A549 treated with dexamethasone at 1 μM for 4 hours (cell line): ENCODE data around the gene SCPEP1. TPM values are rescaled to one million over a fixed set of nuclear protein-coding genes. Genes with fewer than 3 reads are reported as not detected.

Source experiments
- total RNA-seq: library from RNA; stranded (reverse); fragments of 200-300 nt; extraction: Qiagen RNA extraction; gene quantifications from 5 replicates; pipeline ENCODE4 v1.2.3, GENCODE V29; 2022

SCPEP1 gene
- total RNA-seq = 35.8 to 42.5 TPM (median 36.3 TPM) in 5 replicates

GRCh38 chr17:56977673-56978395 is at the start of gene SCPEP1:
SCPEP1 (plus strand) TSS chr17:56978131; CDS start chr17:56978160, 29 bp downstream.

GRCh38 chr17:56960596-56961538 is 17.1 kb upstream of the SCPEP1 start, which contains the start of gene COIL:
COIL (minus strand) TSS chr17:56961050; CDS start chr17:56961019, 31 bp downstream.

Other genes with a start within 250 kb of the SCPEP1 start
- 1.5 to 2.3 TPM (median 1.8 TPM) in 5 replicates for gene C17orf67, start 144.2 kb upstream of the SCPEP1 start, total RNA-seq
- gene DGKE, start 144.0 kb upstream of the SCPEP1 start, total RNA-seq = 3.1 to 4.5 TPM (median 3.7 TPM) in 5 replicates
- 52.3 to 67.3 TPM (median 59.2 TPM) in 5 replicates for gene TRIM25, start 64.1 kb upstream of the SCPEP1 start, total RNA-seq
- gene COIL, start 17.1 kb upstream of the SCPEP1 start, total RNA-seq = 15.3 to 17.8 TPM (median 16.3 TPM) in 5 replicates
- gene AKAP1, start 107.1 kb downstream of the SCPEP1 start, total RNA-seq = 46.0 to 60.5 TPM (median 55.6 TPM) in 5 replicates